ENCODE results near the gene KLHL29. TPM values are rescaled to one million over a fixed set of nuclear protein-coding genes. Genes with fewer than 3 reads are reported as not detected.

The KLHL29 gene
- total RNA-seq, 1 experiment from 2014 or later, result 3.4 TPM

DNA sequence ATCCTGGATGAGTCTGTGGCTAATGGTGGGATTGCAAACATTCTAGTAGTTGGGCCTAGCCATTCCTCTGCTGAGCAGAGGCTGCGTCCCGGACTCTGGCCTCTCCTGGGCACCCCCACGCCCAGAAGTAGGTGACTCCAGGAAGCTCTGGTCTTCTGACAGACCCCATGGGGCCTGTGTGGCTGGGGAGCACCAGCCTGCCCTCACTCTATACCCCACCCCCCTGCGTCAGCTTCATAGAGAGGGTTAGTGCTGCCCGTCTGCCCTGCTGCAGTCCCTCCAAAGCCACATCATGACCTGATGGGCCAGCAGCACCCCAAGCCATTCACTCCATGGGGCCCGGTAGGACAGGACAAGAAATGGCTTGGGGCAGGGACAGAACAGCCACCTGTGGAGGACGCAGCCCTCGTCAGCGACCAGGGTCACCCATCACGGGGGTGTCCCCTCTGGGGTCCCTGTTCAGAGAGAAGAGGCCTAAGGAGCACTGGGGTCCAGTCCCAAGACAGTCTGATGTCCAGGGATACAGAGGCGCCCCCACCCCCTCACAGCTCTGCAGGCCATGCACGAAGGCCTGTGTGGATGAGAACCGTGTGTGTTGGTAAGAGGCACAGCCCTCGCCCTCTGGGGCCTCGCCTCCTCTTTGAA, 303.6 kb downstream of the KLHL29 start:
- no peaks in the 10 kb centered on the region for H3K9me3 ChIP-seq (ENCODE audit: insufficient read depth, low read depth)
- no peak overlapping the region for H3K4me2 ChIP-seq
- no peaks in the 10 kb centered on the region for H3K36me3 ChIP-seq (ENCODE audit: low read depth)
- CTCF ChIA-PET, result no interaction called here
- no peaks in the 10 kb centered on the region for H3K9me2 ChIP-seq (ENCODE audit: insufficient read depth)
- no peaks in the 10 kb centered on the region for H3K79me2 ChIP-seq (ENCODE audit: low read depth)
- intact Hi-C loops (cut with micrococcal nuclease; ENCODE audit: unreplicated experiment), result no loop called here
- H4K20me1 ChIP-seq (ENCODE audit: insufficient read depth), result no peaks in the 10 kb centered on the region
- H3K27me3 ChIP-seq (ENCODE audit: insufficient read depth, low read depth), result no peaks in the 10 kb centered on the region
- POLR2A ChIA-PET (ENCODE audit: unreplicated experiment), result no interaction called here
- no TSS peak for BruUV-seq (replicated peaks)
- TF ChIP-seq EZH2 (IDR thresholded peaks at IDR 0.05; ENCODE audit: low read depth) (no peak), CTCF (conservative IDR thresholded peaks at IDR 0.05) (no peak)
- DNase-seq, result no peak
- no peaks in the 10 kb centered on the region for H3K4me1 ChIP-seq (replicated peaks; ENCODE audit: insufficient read depth)
- no peak overlapping the region for H3K4me3 ChIP-seq
- H3F3A ChIP-seq (ENCODE audit: insufficient read depth, low read depth), result no peaks in the 10 kb centered on the region
- H2AFZ ChIP-seq, result no peak overlapping the region
- no peak overlapping the region for H3K27ac ChIP-seq

DNA sequence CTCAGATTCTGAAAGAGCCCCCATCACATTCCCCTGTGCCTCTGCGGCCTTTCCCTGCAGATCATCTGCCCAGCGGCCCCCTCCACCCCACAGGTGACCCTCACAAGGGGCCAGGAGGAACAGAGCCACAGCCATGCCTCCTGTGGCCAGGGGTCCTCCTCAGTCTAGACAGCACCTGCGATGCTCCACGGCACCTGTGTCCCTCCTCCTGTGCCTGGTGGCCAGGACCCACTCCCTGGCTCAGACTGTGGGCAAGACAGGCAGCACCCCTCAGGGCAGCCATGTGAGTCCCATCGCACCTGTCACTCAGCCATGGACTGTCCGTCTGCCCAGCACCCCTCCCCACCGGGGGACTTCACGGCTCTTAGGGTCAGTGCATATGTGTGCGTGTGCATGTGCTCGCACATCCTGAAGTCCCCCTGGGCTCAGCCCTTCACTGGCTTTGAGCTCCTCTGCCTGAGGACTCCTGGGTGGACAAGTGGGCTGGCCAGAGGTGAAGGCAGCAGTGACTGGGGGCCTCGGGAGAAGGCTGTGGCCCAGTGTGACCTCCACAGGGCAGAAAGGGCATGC, 304.2 kb downstream of the KLHL29 start:
- H3K79me2 ChIP-seq (ENCODE audit: low read depth), result no peaks in the 10 kb centered on the region
- intact Hi-C loops (cut with micrococcal nuclease; ENCODE audit: unreplicated experiment), result no loop called here
- no peak overlapping the region for H3K4me2 ChIP-seq
- no peak for DNase-seq
- no peaks in the 10 kb centered on the region for H3K4me1 ChIP-seq (replicated peaks; ENCODE audit: insufficient read depth)
- TF ChIP-seq EZH2 (IDR thresholded peaks at IDR 0.05; ENCODE audit: low read depth) (no peak), CTCF (conservative IDR thresholded peaks at IDR 0.05) (no peak)
- H3K36me3 ChIP-seq (ENCODE audit: low read depth), result no peaks in the 10 kb centered on the region
- no TSS peak for BruUV-seq (replicated peaks)
- H3K9me3 ChIP-seq (ENCODE audit: insufficient read depth, low read depth), result no peaks in the 10 kb centered on the region
- H3K27me3 ChIP-seq (ENCODE audit: insufficient read depth, low read depth), result no peaks in the 10 kb centered on the region
- no peaks in the 10 kb centered on the region for H4K20me1 ChIP-seq (ENCODE audit: insufficient read depth)
- H3F3A ChIP-seq (ENCODE audit: insufficient read depth, low read depth), result no peaks in the 10 kb centered on the region
- H3K9me2 ChIP-seq (ENCODE audit: insufficient read depth), result no peaks in the 10 kb centered on the region
- H3K4me3 ChIP-seq, result no peak overlapping the region
- no peak overlapping the region for H2AFZ ChIP-seq
- ChIA-PET POLR2A (ENCODE audit: unreplicated experiment) (no interaction called here), CTCF (no interaction called here)
- no peak overlapping the region for H3K27ac ChIP-seq

DNA sequence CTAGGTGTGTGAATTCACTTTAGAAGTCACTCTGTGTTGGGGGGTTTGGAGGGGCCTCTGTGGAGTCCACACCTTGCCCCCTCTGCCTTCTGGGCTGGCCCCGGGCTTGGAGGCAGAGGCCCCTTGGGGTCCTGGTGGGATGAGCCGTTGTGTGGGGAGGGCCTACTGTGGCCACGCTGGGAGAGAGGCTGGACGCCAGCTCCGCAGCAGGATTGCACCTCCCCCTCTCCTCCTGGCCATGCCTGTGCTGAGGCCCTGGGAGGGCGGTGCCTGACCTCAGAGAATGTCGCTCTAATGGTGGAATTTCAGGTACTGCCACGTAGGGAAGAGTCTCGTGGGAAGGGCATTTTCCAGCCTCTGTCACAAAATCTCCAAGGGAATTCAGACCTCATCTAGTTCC, 304.9 kb downstream of the KLHL29 start:
- no peak overlapping the region for H2AFZ ChIP-seq
- CTCF ChIA-PET, result no interaction called here
- no peaks in the 10 kb centered on the region for H4K20me1 ChIP-seq (ENCODE audit: insufficient read depth)
- BruUV-seq (replicated peaks), result no TSS peak
- H3K4me2 ChIP-seq, result no peak overlapping the region
- POLR2A ChIA-PET (ENCODE audit: unreplicated experiment), result no interaction called here
- H3F3A ChIP-seq (ENCODE audit: insufficient read depth, low read depth), result no peaks in the 10 kb centered on the region
- H3K4me3 ChIP-seq, result no peak overlapping the region
- H3K4me1 ChIP-seq (replicated peaks; ENCODE audit: insufficient read depth), result no peaks in the 10 kb centered on the region
- DNase-seq, result no peak
- intact Hi-C loops (cut with micrococcal nuclease; ENCODE audit: unreplicated experiment), result no loop called here
- no peak overlapping the region for H3K27ac ChIP-seq
- no peaks in the 10 kb centered on the region for H3K27me3 ChIP-seq (ENCODE audit: insufficient read depth, low read depth)
- no peaks in the 10 kb centered on the region for H3K79me2 ChIP-seq (ENCODE audit: low read depth)
- H3K9me2 ChIP-seq (ENCODE audit: insufficient read depth), result no peaks in the 10 kb centered on the region
- no peaks in the 10 kb centered on the region for H3K9me3 ChIP-seq (ENCODE audit: insufficient read depth, low read depth)
- TF ChIP-seq CTCF (conservative IDR thresholded peaks at IDR 0.05) (no peak), EZH2 (IDR thresholded peaks at IDR 0.05; ENCODE audit: low read depth) (no peak)
- no peaks in the 10 kb centered on the region for H3K36me3 ChIP-seq (ENCODE audit: low read depth)
